Ovary (tissue), 9 donors: ENCODE measurements around the gene YBX1. TPM values are rescaled to one million over a fixed set of nuclear protein-coding genes. Genes with fewer than 3 reads are reported as not detected.
"Not testable (repeated sequence)": the region's sequence is repeated elsewhere in the genome, so short reads cannot be mapped to it uniquely, and the experiment has no call there.

Experiments
- DNase-seq, 5 donors: peaks; one replicate each; pipeline ENCODE4 v3.0.0-alpha.2; 2019 to 2020
- H3K27ac ChIP-seq, 2 donors: fragments of 200-600 bp; one replicate each; pipeline versions ENCODE4 v1.5.1 to v1.8.0; 2019 to 2022
- H3K27me3 ChIP-seq: fragments of 200-600 bp; one replicate; pipeline ENCODE4 v1.8.0; 2022
- H3K36me3 ChIP-seq: fragments of 200-600 bp; sonication (generic); one replicate; pipeline ENCODE4 v1.5.1; 2019
- H3K4me1 ChIP-seq: one replicate; pipeline ENCODE4 v1.8.1; 2013; ENCODE audit warnings: mild to moderate bottlenecking, moderate library complexity; ENCODE audit not compliant: insufficient read depth
- H3K4me3 ChIP-seq: fragments of 200-600 bp; sonication (generic); one replicate; pipeline ENCODE4 v1.5.1; 2017
- H3K9me3 ChIP-seq, 2 donors: fragments of 200-600 bp in 1 of 2; sonication (generic) in 1 of 2; one replicate each; pipeline versions ENCODE4 v1.5.1 to v1.8.1; 2013 to 2019; ENCODE audit warnings: mild to moderate bottlenecking in 1 of 2, moderate library complexity in 1 of 2
- CTCF ChIP-seq, 3 donors: fragments of 450-650 bp in 2 of 3; fragments of 200-600 bp in 1 of 3; IDR thresholded peaks; one replicate each; pipeline versions ENCODE4 v1.5.1 to v1.8.0; 2016 to 2022; ENCODE audit warnings: antibody characterized with exemption in 3 of 3, mild to moderate bottlenecking in 1 of 3
- EP300 ChIP-seq: sonication (generic); formaldehyde crosslinking; IDR thresholded peaks from one replicate; pipeline ENCODE4 v1.6.1; 2017; ENCODE audit warnings: antibody characterized with exemption
- POLR2A ChIP-seq: fragments of 450-650 bp; IDR thresholded peaks from one replicate; pipeline ENCODE4 v1.6.1; 2017; ENCODE audit warnings: antibody characterized with exemption, mild to moderate bottlenecking, moderate library complexity
- WGBS, 3 donors: extraction: QIAGEN DNeasy Blood & Tissue Kit in 1 of 3; methylation state at CpG; one replicate each; pipeline versions ENCODE4 v1.1.5 to v1.1.7; 2013 to 2017; 5-methylcytosine and 5-hydroxymethylcytosine counted together
- intact Hi-C, 4 donors: fragments of 100-400 bp; cut with DNase I; formaldehyde crosslinking; loops; one replicate each; pipeline versions ENCODE4 v1.11.0 to v1.15.1; 2022 to 2023
- polyA plus RNA-seq, 2 donors: library from polyadenylated mRNA; stranded (reverse); fragments of 200-250 nt in 1 of 2; fragments of 350-450 nt in 1 of 2; fragmentation: Illumina TruSeq in 1 of 2; extraction: RNeasy Lipid Tissue Mini Kit (QIAGEN cat#74804) in 1 of 2; gene quantifications; one replicate each; pipeline ENCODE4 v1.2.3, GENCODE V29; 2013 to 2014
- total RNA-seq, 7 donors: library from RNA; depleted of rRNA in 2 of 7; stranded (reverse); fragments of >200 nt in 2 of 7; fragmentation: NEBNext Ultra II Directional in 3 of 7; extraction: Animal tissue kit (Norgen Biotek cat#: 25700) in 3 of 7; gene quantifications; one replicate each; pipeline versions ENCODE4 v1.1.0 to v1.2.4, GENCODE V29; 2016 to 2023
- donor health status: DM: no; HTN: no; CAD: no; lungs with moderate emphysema.
- donor health status: DM: no; HTN: no; CAD: no.
- donor health status: Bipolar disorder and iron deficiency.
- donor health status: DM: yes; HTN: yes; CAD: no.
- donor health status: DM: no; HTN: no; CAD: no.
- donor health status: DM: yes; HTN: yes; CAD: no.

The YBX1 gene
- total and polyA plus RNA-seq, 9 donors, result 196 to 909 (median 381) TPM

GRCh38 chr1:42679364-42679983 lies 2.7 kb upstream of the YBX1 start:
- Histone ChIP-seq H3K4me3 (no peak overlapping the region), H3K27me3 (no peaks in the 10 kb centered on the region), H3K27ac (no peak overlapping the region), H3K36me3 (no peaks in the 10 kb centered on the region), H3K4me1 (peaks cover 3% of the 10 kb centered on the region), H3K9me3 (no peaks in the 10 kb centered on the region)
- intact Hi-C loops, result no loop called here
- TF ChIP-seq POLR2A (no peak), EP300 (no peak), CTCF (IDR thresholded peaks at IDR 0.05) (no peak)
- DNase-seq, result no peak
- 79 to 86% (median 80%) methylated on average over 10 of the region's 10 CpGs for WGBS, 3 donors

GRCh38 chr1:42680055-42680454 lies 2.2 kb upstream of the YBX1 start:
- no peak for DNase-seq
- Histone ChIP-seq H3K9me3 (no peaks in the 10 kb centered on the region), H3K4me3 (no peak overlapping the region), H3K27ac (no peak overlapping the region), H3K4me1 (peaks cover 6% of the 10 kb centered on the region), H3K36me3 (no peaks in the 10 kb centered on the region), H3K27me3 (no peaks in the 10 kb centered on the region)
- 76 to 96% (median 90%) methylated on average over 2 of the region's 2 CpGs for WGBS, 3 donors
- intact Hi-C loops, result loop anchor here in 2 of 4 donors (10.0 kb wide), 1 partner anchor 85 kb away; the partner anchor contains the start of genes C1orf50 (in 2 of the 2) and P3H1 (in 2 of the 2)
- no peak for TF ChIP-seq CTCF (IDR thresholded peaks at IDR 0.05)
- TF ChIP-seq EP300, result no peak
- no peak for TF ChIP-seq POLR2A

- H3K27ac ChIP-seq, result peak overlapping the region in 1 of 2 donors; percentile 97
- H3K4me1 ChIP-seq, result peaks cover 6% of the 10 kb centered on the region
- 3 to 5% (median 5%) methylated on average over 18 of the region's 18 CpGs for WGBS, 3 donors
- intact Hi-C loops, result loop anchor here in 2 of 4 donors (10.0 kb wide), 1 partner anchor 84 kb away; the partner anchor contains the start of genes C1orf50 (in 2 of the 2) and P3H1 (in 2 of the 2)
- no peak for TF ChIP-seq CTCF (IDR thresholded peaks at IDR 0.05)
- TF ChIP-seq EP300, result no peak
- TF ChIP-seq POLR2A, result no peak
- H3K27me3 ChIP-seq, result no peaks in the 10 kb centered on the region
- H3K36me3 ChIP-seq, result no peaks in the 10 kb centered on the region
- DNase-seq, result no peak
- peak overlapping the region; percentile 84 for H3K4me3 ChIP-seq
- no peaks in the 10 kb centered on the region for H3K9me3 ChIP-seq
Measured at GRCh38 chr1:42680921-42681683, 1.1 kb upstream of the YBX1 start.

GRCh38 chr1:42682484-42682738 lies 193 bp downstream of the YBX1 start:
- WGBS, 3 donors, result 0% methylated on average over 13 to 32 of the region's 33 CpGs
- DNase-seq, H3K36me3 ChIP-seq, H3K27me3 ChIP-seq, H3K9me3 ChIP-seq: not testable (repeated sequence)
- Histone ChIP-seq H3K4me1 (peaks cover 11% of the 10 kb centered on the region), H3K4me3 (peak overlapping the region; percentile 84), H3K27ac (peak overlapping the region; percentile 93 to 97)
- intact Hi-C loops, result loop anchor here in 2 of 4 donors (10.0 kb wide), 1 partner anchor 82 kb away; the partner anchor contains the start of genes C1orf50 (in 2 of the 2) and P3H1 (in 2 of the 2)
